ENCODE measurements around the gene CNPY3. TPM values are rescaled to one million over a fixed set of nuclear protein-coding genes. Genes with fewer than 3 reads are reported as not detected.

Gene CNPY3
- polyA plus RNA-seq, 1 donor from 2014 or later: 26.4 TPM

DNA sequence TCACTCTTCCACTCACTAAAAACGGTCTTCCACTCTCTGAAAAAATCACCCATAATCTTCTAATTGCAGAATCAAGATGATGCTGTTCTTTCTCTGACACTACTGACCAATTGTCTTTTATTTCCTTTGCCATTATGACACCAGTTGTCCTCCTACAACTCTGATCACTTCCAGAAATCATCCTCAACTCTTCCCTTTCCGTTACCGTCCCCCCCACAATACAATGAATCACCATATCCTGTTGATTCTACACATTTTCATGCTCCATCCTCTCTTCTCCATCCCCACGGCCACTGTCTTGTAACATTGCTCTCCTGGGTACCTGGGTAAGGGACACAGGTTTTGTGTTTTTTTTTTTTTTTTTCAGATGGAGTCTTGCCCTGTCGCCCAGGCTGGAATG lies 52.6 kb downstream of the CNPY3 start:
- TF ChIP-seq RAD21 (conservative IDR thresholded peaks at IDR 0.05) (no peak), EP300 (conservative IDR thresholded peaks at IDR 0.05; ENCODE audit: poor library complexity, severe bottlenecking) (no peak), MXI1 (conservative IDR thresholded peaks at IDR 0.05; ENCODE audit: poor library complexity, severe bottlenecking) (no peak), TAF1 (IDR thresholded peaks at IDR 0.05; ENCODE audit: low read depth) (no peak), POLR2AphosphoS5 (IDR thresholded peaks at IDR 0.05) (no peak), EZH2 (IDR thresholded peaks at IDR 0.05; ENCODE audit: borderline replicate concordance, insufficient read depth, low read length, poor library complexity, severe bottlenecking) (no peak), SMC3 (conservative IDR thresholded peaks at IDR 0.05; ENCODE audit: poor library complexity) (no peak)
- TF ChIP-seq, protein P1, sequence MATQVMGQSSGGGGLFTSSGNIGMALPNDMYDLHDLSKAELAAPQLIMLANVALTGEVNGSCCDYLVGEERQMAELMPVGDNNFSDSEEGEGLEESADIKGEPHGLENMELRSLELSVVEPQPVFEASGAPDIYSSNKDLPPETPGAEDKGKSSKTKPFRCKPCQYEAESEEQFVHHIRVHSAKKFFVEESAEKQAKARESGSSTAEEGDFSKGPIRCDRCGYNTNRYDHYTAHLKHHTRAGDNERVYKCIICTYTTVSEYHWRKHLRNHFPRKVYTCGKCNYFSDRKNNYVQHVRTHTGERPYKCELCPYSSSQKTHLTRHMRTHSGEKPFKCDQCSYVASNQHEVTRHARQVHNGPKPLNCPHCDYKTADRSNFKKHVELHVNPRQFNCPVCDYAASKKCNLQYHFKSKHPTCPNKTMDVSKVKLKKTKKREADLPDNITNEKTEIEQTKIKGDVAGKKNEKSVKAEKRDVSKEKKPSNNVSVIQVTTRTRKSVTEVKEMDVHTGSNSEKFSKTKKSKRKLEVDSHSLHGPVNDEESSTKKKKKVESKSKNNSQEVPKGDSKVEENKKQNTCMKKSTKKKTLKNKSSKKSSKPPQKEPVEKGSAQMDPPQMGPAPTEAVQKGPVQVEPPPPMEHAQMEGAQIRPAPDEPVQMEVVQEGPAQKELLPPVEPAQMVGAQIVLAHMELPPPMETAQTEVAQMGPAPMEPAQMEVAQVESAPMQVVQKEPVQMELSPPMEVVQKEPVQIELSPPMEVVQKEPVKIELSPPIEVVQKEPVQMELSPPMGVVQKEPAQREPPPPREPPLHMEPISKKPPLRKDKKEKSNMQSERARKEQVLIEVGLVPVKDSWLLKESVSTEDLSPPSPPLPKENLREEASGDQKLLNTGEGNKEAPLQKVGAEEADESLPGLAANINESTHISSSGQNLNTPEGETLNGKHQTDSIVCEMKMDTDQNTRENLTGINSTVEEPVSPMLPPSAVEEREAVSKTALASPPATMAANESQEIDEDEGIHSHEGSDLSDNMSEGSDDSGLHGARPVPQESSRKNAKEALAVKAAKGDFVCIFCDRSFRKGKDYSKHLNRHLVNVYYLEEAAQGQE (IDR thresholded peaks at IDR 0.05; ENCODE audit: borderline replicate concordance): no peak
- TF ChIP-seq, protein P2, sequence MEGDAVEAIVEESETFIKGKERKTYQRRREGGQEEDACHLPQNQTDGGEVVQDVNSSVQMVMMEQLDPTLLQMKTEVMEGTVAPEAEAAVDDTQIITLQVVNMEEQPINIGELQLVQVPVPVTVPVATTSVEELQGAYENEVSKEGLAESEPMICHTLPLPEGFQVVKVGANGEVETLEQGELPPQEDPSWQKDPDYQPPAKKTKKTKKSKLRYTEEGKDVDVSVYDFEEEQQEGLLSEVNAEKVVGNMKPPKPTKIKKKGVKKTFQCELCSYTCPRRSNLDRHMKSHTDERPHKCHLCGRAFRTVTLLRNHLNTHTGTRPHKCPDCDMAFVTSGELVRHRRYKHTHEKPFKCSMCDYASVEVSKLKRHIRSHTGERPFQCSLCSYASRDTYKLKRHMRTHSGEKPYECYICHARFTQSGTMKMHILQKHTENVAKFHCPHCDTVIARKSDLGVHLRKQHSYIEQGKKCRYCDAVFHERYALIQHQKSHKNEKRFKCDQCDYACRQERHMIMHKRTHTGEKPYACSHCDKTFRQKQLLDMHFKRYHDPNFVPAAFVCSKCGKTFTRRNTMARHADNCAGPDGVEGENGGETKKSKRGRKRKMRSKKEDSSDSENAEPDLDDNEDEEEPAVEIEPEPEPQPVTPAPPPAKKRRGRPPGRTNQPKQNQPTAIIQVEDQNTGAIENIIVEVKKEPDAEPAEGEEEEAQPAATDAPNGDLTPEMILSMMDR (IDR thresholded peaks at IDR 0.05; ENCODE audit: poor library complexity, severe bottlenecking): no peak
- Histone ChIP-seq H3F3A (ENCODE audit: insufficient read depth, low read length, poor library complexity, severe bottlenecking) (peaks cover 4% of the 10 kb centered on the region), H3K9me3 (ENCODE audit: low read length) (no peaks in the 10 kb centered on the region), H3K4me3 (ENCODE audit: low read length) (no peak overlapping the region), H4K20me1 (ENCODE audit: insufficient read depth) (no peaks in the 10 kb centered on the region), H3K27ac (ENCODE audit: low read length) (no peak overlapping the region), H3K27me3 (ENCODE audit: insufficient read depth, low read depth, low read length) (no peaks in the 10 kb centered on the region), H3K9me2 (ENCODE audit: insufficient read depth, low read length) (no peaks in the 10 kb centered on the region), H3K79me2 (replicated peaks; ENCODE audit: insufficient read depth, low read length) (peaks cover 13% of the 10 kb centered on the region), H3K36me3 (ENCODE audit: insufficient read depth, low read length) (no peaks in the 10 kb centered on the region), H3K4me2 (ENCODE audit: low read length) (no peak overlapping the region), H3K9ac (ENCODE audit: low read length) (no peak overlapping the region), H2AFZ (ENCODE audit: low read depth, low read length) (no peak overlapping the region)

DNA sequence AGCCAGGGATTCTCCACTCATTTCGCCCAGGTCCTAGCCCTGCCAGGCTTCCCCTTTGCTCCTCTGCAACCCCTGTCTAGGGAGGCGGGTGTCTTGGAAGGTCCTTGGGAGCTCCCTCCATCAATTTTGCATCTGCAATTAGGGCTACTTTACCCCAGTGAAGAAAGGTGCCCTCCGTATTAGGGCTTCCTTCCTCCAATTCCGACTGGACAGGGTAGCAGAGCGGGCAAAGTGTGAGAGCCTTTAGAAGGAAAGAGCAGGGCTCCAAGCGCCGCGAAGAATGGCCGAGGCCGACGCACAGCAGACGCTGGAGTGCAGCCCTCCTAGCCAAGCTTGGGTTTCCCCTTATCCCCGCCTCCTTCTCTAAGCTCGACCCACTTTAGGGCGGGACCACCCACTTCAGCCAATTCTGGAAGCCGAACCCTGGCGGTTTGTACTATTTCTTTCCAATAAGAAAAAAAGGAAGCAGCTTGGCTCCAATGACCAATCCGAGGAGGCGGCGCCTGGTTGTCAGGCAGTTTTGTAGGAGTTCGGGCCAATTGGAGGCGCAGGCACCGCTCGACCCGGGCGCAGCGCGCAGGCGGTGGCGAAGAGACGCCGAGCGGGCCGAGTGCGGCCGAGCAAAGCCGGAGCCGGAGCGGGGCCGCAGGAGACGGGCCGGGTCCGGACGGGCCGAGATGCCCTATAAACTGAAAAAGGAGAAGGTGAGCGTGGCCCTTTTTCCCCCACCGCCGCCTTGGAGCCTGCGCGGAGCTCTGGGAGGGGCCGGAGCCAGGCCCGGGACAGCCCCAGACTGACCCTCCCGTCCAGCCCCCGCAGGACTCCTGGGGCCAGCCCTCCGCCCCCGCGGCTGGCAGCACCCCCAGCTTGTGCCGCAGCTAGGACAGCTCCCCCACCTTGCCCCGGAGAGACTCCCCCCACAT lies 55.0 kb downstream of the CNPY3 start, which contains the start of gene PPP2R5D:
Gene PPP2R5D, plus strand, starts transcription at position 570 of the 923 bp plus-strand sequence. Its CDS starts 108 bp downstream, at position 678.
- Histone ChIP-seq H3K9me2 (ENCODE audit: insufficient read depth, low read length) (no peaks in the 10 kb centered on the region), H4K20me1 (ENCODE audit: insufficient read depth) (no peaks in the 10 kb centered on the region), H3K4me3 (ENCODE audit: low read length) (peak within 1 kb of the TSS; percentile 96), H3K9me3 (ENCODE audit: low read length) (no peaks in the 10 kb centered on the region), H3K27me3 (ENCODE audit: insufficient read depth, low read depth, low read length) (no peaks in the 10 kb centered on the region), H3K9ac (ENCODE audit: low read length) (peak within 1 kb of the TSS; percentile 92), H3K4me2 (ENCODE audit: low read length) (peak within 1 kb of the TSS; percentile 91), H3F3A (ENCODE audit: insufficient read depth, low read length, poor library complexity, severe bottlenecking) (peaks cover 4% of the 10 kb centered on the region), H3K79me2 (replicated peaks; ENCODE audit: insufficient read depth, low read length) (peaks cover 12% of the 10 kb centered on the region), H3K27ac (ENCODE audit: low read length) (peak within 1 kb of the TSS; percentile 97), H3K36me3 (ENCODE audit: insufficient read depth, low read length) (no peaks in the 10 kb centered on the region), H2AFZ (ENCODE audit: low read depth, low read length) (peak within 1 kb of the TSS; percentile 85)
- TF ChIP-seq EZH2 (IDR thresholded peaks at IDR 0.05; ENCODE audit: borderline replicate concordance, insufficient read depth, low read length, poor library complexity, severe bottlenecking) (no peak), EP300 (conservative IDR thresholded peaks at IDR 0.05; ENCODE audit: poor library complexity, severe bottlenecking) (no peak), MXI1 (conservative IDR thresholded peaks at IDR 0.05; ENCODE audit: poor library complexity, severe bottlenecking) (peak; percentile 38), RAD21 (conservative IDR thresholded peaks at IDR 0.05) (no peak), POLR2AphosphoS5 (IDR thresholded peaks at IDR 0.05) (peak; percentile 95), TAF1 (IDR thresholded peaks at IDR 0.05; ENCODE audit: low read depth) (peak; percentile 92), SMC3 (conservative IDR thresholded peaks at IDR 0.05; ENCODE audit: poor library complexity) (no peak)
- TF ChIP-seq, protein P2 (IDR thresholded peaks at IDR 0.05; ENCODE audit: poor library complexity, severe bottlenecking): peak; percentile 7
- TF ChIP-seq, protein P1 (IDR thresholded peaks at IDR 0.05; ENCODE audit: borderline replicate concordance): peak; percentile 90
